Measurements from ENCODE around the gene KCNMA1. TPM values are rescaled to one million over a fixed set of nuclear protein-coding genes. Genes with fewer than 3 reads are reported as not detected.

The KCNMA1 gene
- total and polyA plus RNA-seq, 8 donors, result 2.8 to 21.1 (median 4.3) TPM

GRCh38 chr10:77368006-77368405 is 269.6 kb downstream of the KCNMA1 start:
- DNase-seq, result no peak
- no peak for TF ChIP-seq CTCF (IDR thresholded peaks at IDR 0.05)
- intact Hi-C loops (cut with DNase I), result no loop called here
- Histone ChIP-seq H3K9me3 (peaks cover 0 to 10% of the 10 kb centered on the region in 2 donors), H3K36me3 (no peaks in the 10 kb centered on the region), H3K27ac (no peak overlapping the region), H3K4me1 (no peaks in the 10 kb centered on the region), H3K4me3 (no peak overlapping the region), H3K27me3 (no peaks in the 10 kb centered on the region)
- no peak for ATAC-seq

GRCh38 chr10:77363210-77363609 is 274.4 kb downstream of the KCNMA1 start:
- no peak overlapping the region for H3K27ac ChIP-seq
- intact Hi-C loops (cut with DNase I), result no loop called here
- DNase-seq (no peak), ATAC-seq (no peak)
- TF ChIP-seq CTCF (IDR thresholded peaks at IDR 0.05), result no peak
- no peaks in the 10 kb centered on the region for H3K9me3 ChIP-seq
- no peaks in the 10 kb centered on the region for H3K36me3 ChIP-seq
- no peaks in the 10 kb centered on the region for H3K4me1 ChIP-seq
- no peaks in the 10 kb centered on the region for H3K27me3 ChIP-seq
- H3K4me3 ChIP-seq, result no peak overlapping the region

- Histone ChIP-seq H3K27ac (no peak overlapping the region), H3K4me1 (no peaks in the 10 kb centered on the region), H3K36me3 (no peaks in the 10 kb centered on the region), H3K27me3 (no peaks in the 10 kb centered on the region), H3K9me3 (no peaks in the 10 kb centered on the region), H3K4me3 (no peak overlapping the region)
- no peak for TF ChIP-seq CTCF (IDR thresholded peaks at IDR 0.05)
- intact Hi-C loops (cut with DNase I), result no loop called here
- ATAC-seq (no peak), DNase-seq (no peak)
These were observed 275.8 kb downstream of the KCNMA1 start for GRCh38 chr10:77361831-77362230.

GRCh38 chr10:77361426-77361825 is 276.2 kb downstream of the KCNMA1 start:
- H3K4me3 ChIP-seq, result no peak overlapping the region
- H3K36me3 ChIP-seq, result no peaks in the 10 kb centered on the region
- no peaks in the 10 kb centered on the region for H3K9me3 ChIP-seq
- DNase-seq (no peak), ATAC-seq (no peak)
- H3K4me1 ChIP-seq, result no peaks in the 10 kb centered on the region
- no peak for TF ChIP-seq CTCF (IDR thresholded peaks at IDR 0.05)
- no peak overlapping the region for H3K27ac ChIP-seq
- intact Hi-C loops (cut with DNase I), result no loop called here
- H3K27me3 ChIP-seq, result no peaks in the 10 kb centered on the region

DNA sequence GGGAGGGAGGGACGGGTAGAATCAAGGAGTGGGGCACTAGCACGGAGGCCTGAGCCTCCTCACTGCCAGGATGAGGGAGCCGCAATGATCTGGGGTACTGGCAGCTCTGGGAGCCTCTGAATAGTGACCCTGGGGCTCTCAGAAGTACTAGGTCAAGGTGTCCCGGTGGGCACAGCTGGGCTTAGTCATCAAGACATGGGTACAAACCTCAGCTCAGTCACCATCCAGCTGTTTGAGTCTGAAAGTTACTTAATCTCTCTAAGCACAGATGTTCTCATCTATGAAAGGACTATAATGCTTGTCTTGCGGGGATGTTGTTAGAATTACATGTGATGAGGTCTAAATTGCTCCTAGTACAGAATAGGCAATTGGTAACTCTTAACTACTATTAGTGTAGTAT is 276.8 kb downstream of the KCNMA1 start:
- intact Hi-C loops (cut with DNase I), result no loop called here
- no peak for TF ChIP-seq CTCF (IDR thresholded peaks at IDR 0.05)
- DNase-seq, result no peak
- Histone ChIP-seq H3K36me3 (no peaks in the 10 kb centered on the region), H3K27ac (no peak overlapping the region), H3K27me3 (no peaks in the 10 kb centered on the region), H3K9me3 (no peaks in the 10 kb centered on the region), H3K4me1 (no peaks in the 10 kb centered on the region), H3K4me3 (no peak overlapping the region)
- ATAC-seq, result no peak

Data from left lung (tissue), 10 donors.